Measurements from ENCODE around the gene GTPBP4. TPM values are rescaled to one million over a fixed set of nuclear protein-coding genes. Genes with fewer than 3 reads are reported as not detected.

Gene GTPBP4
- total and polyA plus RNA-seq, 9 of the 15 experiments (the other 6 are each of a cell fraction or from before 2014, with no cell fraction given): 79.0 to 155 (median 128) TPM

DNA sequence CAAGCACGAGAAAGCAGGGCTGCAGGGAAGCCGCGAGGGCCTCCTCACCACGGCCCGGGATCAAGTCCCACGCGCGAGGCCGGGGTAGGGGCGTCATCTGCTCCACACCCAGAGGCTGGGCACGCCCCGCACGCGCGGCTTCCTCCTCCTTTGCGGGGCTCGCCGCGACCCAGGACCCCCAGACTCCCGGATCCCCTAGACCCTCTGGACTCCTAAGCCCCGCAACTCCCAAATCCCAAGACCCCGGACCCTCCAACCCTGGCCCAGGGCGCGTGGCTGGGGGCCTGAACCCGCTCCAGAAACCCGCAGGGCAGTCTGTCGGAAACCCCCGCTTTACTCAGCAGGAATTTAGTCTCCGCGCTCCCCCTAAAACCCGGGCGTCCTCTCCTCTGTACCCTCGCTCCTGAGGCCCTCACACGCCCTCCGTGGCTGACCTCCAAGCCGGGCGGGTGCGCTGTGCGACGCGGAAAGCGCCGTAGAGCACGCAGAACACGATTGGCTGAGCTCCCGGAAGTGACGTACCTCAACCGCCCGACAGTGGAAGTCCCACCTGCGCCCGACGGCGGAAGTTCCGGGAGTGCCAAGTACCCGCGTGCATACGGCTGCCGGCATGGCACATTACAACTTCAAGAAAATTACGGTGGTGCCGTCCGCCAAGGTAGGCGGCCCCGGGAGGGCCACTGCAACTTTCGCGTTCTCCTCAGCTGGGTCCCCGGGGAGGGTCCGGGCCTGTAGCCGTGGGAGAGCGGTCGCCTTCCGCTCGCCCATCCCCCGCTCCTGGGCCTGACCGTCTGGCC is at the start of gene GTPBP4 (continued):
- TF ChIP-seq ZNF586 (CRISPR knock-in tag; conservative IDR thresholded peaks at IDR 0.05): no peak
- peak; percentile 35 for TF ChIP-seq NFYB (IDR thresholded peaks at IDR 0.05; ENCODE audit: extremely low read depth, insufficient read length)
- TF ChIP-seq ZNF57 (CRISPR knock-in tag; IDR thresholded peaks at IDR 0.05): no peak
- TF ChIP-seq HMG20B (CRISPR knock-in tag; IDR thresholded peaks at IDR 0.05): no peak
- TF ChIP-seq ZNF41 (CRISPR knock-in tag; conservative IDR thresholded peaks at IDR 0.05): no peak
- no peak for TF ChIP-seq THRAP3 (IDR thresholded peaks at IDR 0.05; ENCODE audit: borderline replicate concordance)
- no peak for TF ChIP-seq ZNF668 (CRISPR knock-in tag; IDR thresholded peaks at IDR 0.05)
- TF ChIP-seq RBFOX2 (IDR thresholded peaks at IDR 0.05; ENCODE audit: low read depth, low read length): peak; percentile 98
- TF ChIP-seq ZNF316 (IDR thresholded peaks at IDR 0.05): no peak
- TF ChIP-seq CHD1 (IDR thresholded peaks at IDR 0.05; ENCODE audit: low read length): peak; percentile 18
- TF ChIP-seq, protein P1, sequence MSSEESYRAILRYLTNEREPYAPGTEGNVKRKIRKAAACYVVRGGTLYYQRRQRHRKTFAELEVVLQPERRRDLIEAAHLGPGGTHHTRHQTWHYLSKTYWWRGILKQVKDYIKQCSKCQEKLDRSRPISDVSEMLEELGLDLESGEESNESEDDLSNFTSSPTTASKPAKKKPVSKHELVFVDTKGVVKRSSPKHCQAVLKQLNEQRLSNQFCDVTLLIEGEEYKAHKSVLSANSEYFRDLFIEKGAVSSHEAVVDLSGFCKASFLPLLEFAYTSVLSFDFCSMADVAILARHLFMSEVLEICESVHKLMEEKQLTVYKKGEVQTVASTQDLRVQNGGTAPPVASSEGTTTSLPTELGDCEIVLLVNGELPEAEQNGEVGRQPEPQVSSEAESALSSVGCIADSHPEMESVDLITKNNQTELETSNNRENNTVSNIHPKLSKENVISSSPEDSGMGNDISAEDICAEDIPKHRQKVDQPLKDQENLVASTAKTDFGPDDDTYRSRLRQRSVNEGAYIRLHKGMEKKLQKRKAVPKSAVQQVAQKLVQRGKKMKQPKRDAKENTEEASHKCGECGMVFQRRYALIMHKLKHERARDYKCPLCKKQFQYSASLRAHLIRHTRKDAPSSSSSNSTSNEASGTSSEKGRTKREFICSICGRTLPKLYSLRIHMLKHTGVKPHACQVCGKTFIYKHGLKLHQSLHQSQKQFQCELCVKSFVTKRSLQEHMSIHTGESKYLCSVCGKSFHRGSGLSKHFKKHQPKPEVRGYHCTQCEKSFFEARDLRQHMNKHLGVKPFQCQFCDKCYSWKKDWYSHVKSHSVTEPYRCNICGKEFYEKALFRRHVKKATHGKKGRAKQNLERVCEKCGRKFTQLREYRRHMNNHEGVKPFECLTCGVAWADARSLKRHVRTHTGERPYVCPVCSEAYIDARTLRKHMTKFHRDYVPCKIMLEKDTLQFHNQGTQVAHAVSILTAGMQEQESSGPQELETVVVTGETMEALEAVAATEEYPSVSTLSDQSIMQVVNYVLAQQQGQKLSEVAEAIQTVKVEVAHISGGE (CRISPR knock-in tag; IDR thresholded peaks at IDR 0.05): peak in 2 of 3 experiments; percentile 68 to 90; a peak in 4 of 6 replicates
- 0 out of 4 replicates have a peak, but pooled peaks of 1 of the 2 experiments have one; percentile 23 for TF ChIP-seq NONO (IDR thresholded peaks at IDR 0.05; ENCODE audit: low read depth in 2 of 2, low read length in 1 of 2)
- no peak for TF ChIP-seq BRCA1 (IDR thresholded peaks at IDR 0.05)
- no peak for TF ChIP-seq BRCA1 (CRISPR knock-in tag; IDR thresholded peaks at IDR 0.05)
- peak; percentile 71 for TF ChIP-seq SMAD4 (CRISPR knock-in tag; conservative IDR thresholded peaks at IDR 0.05)
- TF ChIP-seq, protein P2, sequence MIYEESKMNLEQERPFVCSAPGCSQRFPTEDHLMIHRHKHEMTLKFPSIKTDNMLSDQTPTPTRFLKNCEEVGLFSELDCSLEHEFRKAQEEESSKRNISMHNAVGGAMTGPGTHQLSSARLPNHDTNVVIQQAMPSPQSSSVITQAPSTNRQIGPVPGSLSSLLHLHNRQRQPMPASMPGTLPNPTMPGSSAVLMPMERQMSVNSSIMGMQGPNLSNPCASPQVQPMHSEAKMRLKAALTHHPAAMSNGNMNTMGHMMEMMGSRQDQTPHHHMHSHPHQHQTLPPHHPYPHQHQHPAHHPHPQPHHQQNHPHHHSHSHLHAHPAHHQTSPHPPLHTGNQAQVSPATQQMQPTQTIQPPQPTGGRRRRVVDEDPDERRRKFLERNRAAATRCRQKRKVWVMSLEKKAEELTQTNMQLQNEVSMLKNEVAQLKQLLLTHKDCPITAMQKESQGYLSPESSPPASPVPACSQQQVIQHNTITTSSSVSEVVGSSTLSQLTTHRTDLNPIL (CRISPR knock-in tag; IDR thresholded peaks at IDR 0.05): no peak
- TF ChIP-seq SP2 (IDR thresholded peaks at IDR 0.05; ENCODE audit: extremely low read depth, low read depth, low read length, poor library complexity, severe bottlenecking): peak; percentile 70
- TF ChIP-seq MIER1 (IDR thresholded peaks at IDR 0.05; ENCODE audit: low read depth): no peak
- peak; percentile 52; the same call in 1 of the 2 replicates for TF ChIP-seq NFIC (IDR thresholded peaks at IDR 0.05)
- no peak for TF ChIP-seq ATF4 (CRISPR knock-in tag; IDR thresholded peaks at IDR 0.05)

All from K562 (cell line).